Measurements from ENCODE around the gene FAF2.

FAF2 gene

GRCh38 chr5:176533894-176534611, 85.9 kb downstream of the FAF2 start:
- DNase-seq: no peak

GRCh38 chr5:176534640-176535039, 86.5 kb downstream of the FAF2 start:
- DNase-seq: no peak

- no peak for DNase-seq
Observed at GRCh38 chr5:176535101-176535663, 87.0 kb downstream of the FAF2 start.

- no peak for DNase-seq
Observed at GRCh38 chr5:176535664-176536131, 87.5 kb downstream of the FAF2 start.

- no peak for DNase-seq
Observed at GRCh38 chr5:176536132-176536901, 88.1 kb downstream of the FAF2 start.

- DNase-seq: peak; percentile 52
Observed at GRCh38 chr5:176536902-176537553, 88.8 kb downstream of the FAF2 start, which contains the start of gene RNF44. RNF44 (minus strand) TSS chr5:176537402; CDS start chr5:176532472, 4,930 bp downstream.

GRCh38 chr5:176537554-176538229, 89.5 kb downstream of the FAF2 start:
- peak; percentile 87 for DNase-seq

GRCh38 chr5:176538230-176538988, 90.2 kb downstream of the FAF2 start:
- DNase-seq: no peak

- no peak for DNase-seq
Observed at GRCh38 chr5:176538989-176539384, 90.8 kb downstream of the FAF2 start.

- no peak for DNase-seq
Observed at GRCh38 chr5:176540476-176540899, 92.3 kb downstream of the FAF2 start.

GRCh38 chr5:176540956-176541337, 92.8 kb downstream of the FAF2 start:
- no peak for DNase-seq

GRCh38 chr5:176541338-176542134, 93.4 kb downstream of the FAF2 start:
- no peak for DNase-seq

GRCh38 chr5:176542135-176542595, 94.0 kb downstream of the FAF2 start:
- DNase-seq: no peak

- DNase-seq: no peak
Observed at GRCh38 chr5:176542596-176543427, 94.6 kb downstream of the FAF2 start.

- DNase-seq: no peak
Observed at GRCh38 chr5:176543428-176544182, 95.4 kb downstream of the FAF2 start.

GRCh38 chr5:176545388-176545736, 97.2 kb downstream of the FAF2 start:
- DNase-seq: no peak

- DNase-seq: no peak
Observed at GRCh38 chr5:176545737-176546509, 97.7 kb downstream of the FAF2 start.

- no peak for DNase-seq
Observed at GRCh38 chr5:176547802-176548201, 99.6 kb downstream of the FAF2 start.
